H1 (cell line): ENCODE data around the gene GGN. TPM values are rescaled to one million over a fixed set of nuclear protein-coding genes. Genes with fewer than 3 reads are reported as not detected.

ENCODE experiments used
- CTCF ChIA-PET: fragments of 300-600 bp; sonication (Branson Sonifier 250); formaldehyde crosslinking; loops from one replicate; lab custom pipeline; 2021; ENCODE audit not compliant: partially characterized antibody; lab: Charles Lee
- POLR2A ChIA-PET: fragments of 300-600 bp; sonication (Branson Sonifier 250); formaldehyde crosslinking; loops from one replicate; lab custom pipeline; 2021; ENCODE audit warnings: inconsistent platforms; ENCODE audit not compliant: partially characterized antibody; lab: Charles Lee
- DNase-seq, 2 experiments: peaks; one replicate each; pipeline versions ENCODE4 v3.0.0 to v3.0.0-alpha.2; 2010 to 2022; ENCODE audit warnings: low spot score in 2 of 2, low read depth in 1 of 2, mixed read lengths in 1 of 2
- FAIRE-seq: peaks from 2 replicates; lab custom pipeline; 2011; peaks lifted over from hg19 to GRCh38; lab: Jason Lieb, UNC
- H2AFZ ChIP-seq: 2 replicates; pipeline ENCODE4 v1.8.1; 2012; ENCODE audit warnings: low read length, inconsistent platforms
- H2AK5ac ChIP-seq: 2 replicates; pipeline ENCODE4 v1.6.1; 2013; ENCODE audit warnings: low read depth, low read length
- H2BK120ac ChIP-seq: replicated peaks from 2 replicates; pipeline ENCODE3; 2013; ENCODE audit warnings: low read depth, low read length, inconsistent platforms
- H2BK12ac ChIP-seq: 2 replicates; pipeline ENCODE4 v1.6.1; 2013; ENCODE audit warnings: low read depth, low read length
- H2BK15ac ChIP-seq: 2 replicates; pipeline ENCODE4 v1.6.1; 2013; ENCODE audit warnings: low read length
- H2BK20ac ChIP-seq: 2 replicates; pipeline ENCODE4 v1.6.1; 2013; ENCODE audit warnings: low read length
- H2BK5ac ChIP-seq: 2 replicates; pipeline ENCODE4 v1.6.1; 2013; ENCODE audit warnings: low read depth, low read length
- H3K14ac ChIP-seq: 2 replicates; pipeline ENCODE4 v1.6.1; 2013; ENCODE audit warnings: inconsistent platforms; ENCODE audit not compliant: insufficient read length
- H3K18ac ChIP-seq: 2 replicates; pipeline ENCODE4 v1.6.1; 2013; ENCODE audit warnings: low read length; ENCODE audit errors: extremely low read depth
- H3K23ac ChIP-seq: 2 replicates; pipeline ENCODE4 v1.6.1; 2013; ENCODE audit warnings: inconsistent platforms; ENCODE audit not compliant: insufficient read length
- H3K23me2 ChIP-seq: 2 replicates; pipeline ENCODE4 v1.6.1; 2013; ENCODE audit warnings: low read depth, low read length
- H3K27ac ChIP-seq: 2 replicates; pipeline ENCODE4 v1.6.1; 2011; ENCODE audit warnings: low read depth, low read length, inconsistent platforms
- H3K27me3 ChIP-seq, 4 experiments: replicated peaks in 1 of 4; 1 replicate in 1 of 4; 2 replicates in 3 of 4; pipeline versions ENCODE4 v1.6.1 to v1.8.1; 2011 to 2013; ENCODE audit warnings: low read length in 3 of 4, mild to moderate bottlenecking in 3 of 4, inconsistent platforms in 2 of 4, mixed read lengths in 2 of 4, moderate library complexity in 1 of 4; ENCODE audit not compliant: control insufficient read depth in 3 of 4, insufficient read depth in 3 of 4; ENCODE audit errors: extremely low read depth in 1 of 4
- H3K36me3 ChIP-seq, 4 experiments: 2 replicates each; pipeline versions ENCODE4 v1.6.1 to v1.8.1; 2011 to 2013; ENCODE audit warnings: mild to moderate bottlenecking in 4 of 4, low read length in 3 of 4, moderate library complexity in 2 of 4, control low read depth in 1 of 4, inconsistent platforms in 1 of 4; ENCODE audit not compliant: insufficient read depth in 4 of 4, control insufficient read depth in 2 of 4
- H3K4ac ChIP-seq: replicated peaks from 2 replicates; pipeline ENCODE3; 2013; ENCODE audit warnings: low read length, low read depth, mixed read lengths, inconsistent platforms; ENCODE audit not compliant: insufficient read length
- H3K4me1 ChIP-seq, 4 experiments: replicated peaks in 1 of 4; 1 replicate in 1 of 4; 2 replicates in 3 of 4; pipeline versions ENCODE4 v1.6.1 to v1.8.1; 2011 to 2013; ENCODE audit warnings: low read length in 3 of 4, inconsistent platforms in 2 of 4, mixed read lengths in 1 of 4; ENCODE audit not compliant: insufficient read depth in 4 of 4, control insufficient read depth in 3 of 4
- H3K4me2 ChIP-seq, 2 experiments: 2 replicates each; pipeline versions ENCODE4 v1.6.1 to v1.8.1; 2011 to 2013; ENCODE audit warnings: low read depth in 2 of 2, low read length in 2 of 2, control low read depth in 1 of 2, inconsistent platforms in 1 of 2, mild to moderate bottlenecking in 1 of 2; ENCODE audit not compliant: insufficient read depth in 1 of 2
- H3K4me3 ChIP-seq, 4 experiments: fragments of 200-600, 300-600 bp in 1 of 4; sonication (generic), shearing (Covaris generic), sonication (Bioruptor Twin) in 1 of 4; 2 replicates each; pipeline versions ENCODE4 v1.5.1 to v1.8.1; 2011 to 2016; ENCODE audit warnings: low read length in 4 of 4, low read depth in 3 of 4, control low read depth in 2 of 4, inconsistent platforms in 2 of 4, mild to moderate bottlenecking in 2 of 4, mixed read lengths in 1 of 4, moderate library complexity in 1 of 4; ENCODE audit not compliant: insufficient read depth in 2 of 4; ENCODE audit errors: extremely low read depth in 1 of 4
- H3K56ac ChIP-seq: replicated peaks from 2 replicates; pipeline ENCODE3; 2013; ENCODE audit warnings: low read depth, mild to moderate bottlenecking, mixed read lengths, low read length, inconsistent platforms; ENCODE audit not compliant: insufficient read length
- H3K79me1 ChIP-seq: 2 replicates; pipeline ENCODE4 v1.6.1; 2013; ENCODE audit warnings: low read depth, low read length, control low read depth
- H3K79me2 ChIP-seq, 2 experiments: 2 replicates each; pipeline versions ENCODE4 v1.6.1 to v1.8.1; 2012 to 2013; ENCODE audit warnings: low read length in 2 of 2, mild to moderate bottlenecking in 2 of 2, inconsistent platforms in 1 of 2; ENCODE audit not compliant: insufficient read depth in 2 of 2, control insufficient read depth in 1 of 2
- H3K9ac ChIP-seq, 4 experiments: replicated peaks in 1 of 4; 1 replicate in 1 of 4; 2 replicates in 3 of 4; pipeline versions ENCODE4 v1.6.1 to v1.8.1; 2011 to 2013; ENCODE audit warnings: low read depth in 3 of 4, low read length in 3 of 4, control low read depth in 2 of 4, mild to moderate bottlenecking in 2 of 4, moderate library complexity in 2 of 4, inconsistent platforms in 1 of 4; ENCODE audit errors: extremely low read depth in 1 of 4
- H3K9me3 ChIP-seq, 2 experiments: 2 replicates each; pipeline versions ENCODE4 v1.6.1 to v1.8.1; 2012 to 2013; ENCODE audit warnings: mild to moderate bottlenecking in 2 of 2, moderate library complexity in 2 of 2, control low read depth in 1 of 2, inconsistent platforms in 1 of 2, low read depth in 1 of 2, low read length in 1 of 2, mixed read lengths in 1 of 2; ENCODE audit not compliant: insufficient read depth in 2 of 2
- H4K20me1 ChIP-seq, 2 experiments: replicated peaks in 1 of 2; 2 replicates each; pipeline versions ENCODE3 to v1.8.1; 2011 to 2013; ENCODE audit warnings: inconsistent platforms in 2 of 2, low read length in 2 of 2, mild to moderate bottlenecking in 1 of 2; ENCODE audit not compliant: insufficient read depth in 2 of 2, control insufficient read depth in 1 of 2
- H4K5ac ChIP-seq: 2 replicates; pipeline ENCODE4 v1.6.1; 2013; ENCODE audit warnings: low read length, low read depth, mixed read lengths, inconsistent platforms; ENCODE audit not compliant: insufficient read length
- H4K8ac ChIP-seq: 2 replicates; pipeline ENCODE4 v1.8.0; 2013; ENCODE audit warnings: mild to moderate bottlenecking, moderate library complexity, low read length, inconsistent platforms; ENCODE audit not compliant: insufficient read depth; ENCODE audit errors: extremely low read depth
- H4K91ac ChIP-seq: replicated peaks from 2 replicates; pipeline ENCODE3; 2013; ENCODE audit warnings: low read length, mixed read lengths, inconsistent platforms; ENCODE audit not compliant: insufficient read length
- EZH2 ChIP-seq: fragments of 200-600 bp; sonication (generic); IDR thresholded peaks from 2 replicates; pipeline ENCODE4 v1.7.1; 2012; ENCODE audit warnings: low read depth, mild to moderate bottlenecking, moderate library complexity, low read length, inconsistent platforms; ENCODE audit not compliant: severe bottlenecking
- KDM1A ChIP-seq: fragments of 200-600, 300-600 bp; sonication (generic); IDR thresholded peaks from 2 replicates; pipeline ENCODE4 v1.7.1; 2016; ENCODE audit warnings: mild to moderate bottlenecking, low read length, borderline replicate concordance
- NRF1 ChIP-seq: IDR thresholded peaks from 2 replicates; pipeline ENCODE4 v1.6.1; 2011; ENCODE audit warnings: mild to moderate bottlenecking, low read depth, low read length, improper control_type of control experiment
- RAD21 ChIP-seq, 2 experiments: IDR thresholded peaks in 1 of 2; conservative IDR thresholded peaks in 1 of 2; 2 replicates each; pipeline ENCODE4 v1.6.1; 2011; ENCODE audit warnings: low read depth in 2 of 2, low read length in 2 of 2, improper control_type of control experiment in 1 of 2, inconsistent platforms in 1 of 2, mild to moderate bottlenecking in 1 of 2, moderate library complexity in 1 of 2
- SIX5 ChIP-seq: IDR thresholded peaks from 2 replicates; pipeline ENCODE4 v1.6.1; 2011; ENCODE audit warnings: mild to moderate bottlenecking, low read depth, low read length
- TAF7 ChIP-seq: optimal IDR thresholded peaks from 2 replicates; pipeline ENCODE3; 2011; ENCODE audit warnings: low read depth, mild to moderate bottlenecking, inconsistent platforms, low read length, moderate library complexity, borderline replicate concordance
- TCF12 ChIP-seq: IDR thresholded peaks from 2 replicates; pipeline ENCODE4 v1.6.1; 2011; ENCODE audit warnings: low read depth, mild to moderate bottlenecking, low read length
- YY1 ChIP-seq: IDR thresholded peaks from 2 replicates; pipeline ENCODE4 v1.6.1; 2011; ENCODE audit warnings: low read depth, mild to moderate bottlenecking, low read length
- WGBS, 2 experiments: shearing (Covaris generic) in 1 of 2; methylation state at CpG; one replicate each; pipeline versions ENCODE4 v1.1.6 to v1.1.7; 2013 to 2015; ENCODE audit warnings: low lambda C conversion rate in 2 of 2, mixed read lengths in 2 of 2, inconsistent platforms in 1 of 2, low coverage in 1 of 2, missing lambda C conversion rate in 1 of 2; ENCODE audit not compliant: insufficient replicate concordance in 2 of 2, insufficient coverage in 1 of 2, insufficient read length in 1 of 2; ENCODE audit errors: extremely low coverage in 1 of 2, missing lambda C conversion rate in 1 of 2; 5-methylcytosine and 5-hydroxymethylcytosine counted together
- polyA plus RNA-seq, 7 experiments: library from polyadenylated mRNA; depleted of rRNA in 3 of 7; stranded (reverse) in 5 of 7; unstranded in 2 of 7; fragments of >200 nt in 5 of 7; fragments of 200-250 nt in 2 of 7; gene quantifications; 1 replicate in 5 of 7; 2 replicates in 1 of 7; 4 replicates in 1 of 7; pipeline versions ENCODE4 v1.2.1 to v1.2.3, GENCODE V29; 2011 to 2013; ENCODE audit warnings: missing spikeins in 2 of 7, mixed read lengths in 2 of 7
- total RNA-seq: library from RNA; stranded (reverse); fragmentation: NEBNext Ultra II Directional; extraction: Animal tissue kit (Norgen Biotek cat#: 25700); gene quantifications from 2 replicates; pipeline ENCODE4 v1.2.1, GENCODE V29; 2021
- TF ChIP-seq, protein P1 (sequence below): IDR thresholded peaks from 2 replicates; pipeline ENCODE4 v1.6.1; 2012; ENCODE audit warnings: inconsistent platforms

The GGN gene
- total and polyA plus RNA-seq, 2 of the 8 experiments (the other 6 are each of a cell fraction or from before 2014, with no cell fraction given) = 0.47 to 1.2 TPM

DNA sequence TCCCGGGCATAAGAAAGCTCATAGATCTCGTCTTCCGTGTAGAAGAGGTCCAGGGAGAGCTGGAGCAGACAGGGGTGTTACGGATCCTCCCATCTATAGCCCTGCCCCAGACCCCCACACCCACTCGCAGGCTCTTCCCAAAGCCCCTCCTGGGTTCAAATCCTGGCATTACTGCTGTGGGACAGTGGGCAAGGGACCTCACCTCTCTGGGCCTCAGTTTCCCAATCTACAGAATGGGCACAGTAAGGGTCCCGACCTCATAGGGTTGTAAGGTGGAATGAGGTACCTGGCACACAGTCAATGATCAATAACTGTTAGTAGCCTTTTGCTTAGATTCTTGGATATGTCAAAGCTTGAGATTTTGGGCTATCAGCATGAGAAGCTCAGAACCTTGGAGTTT is 25.6 kb upstream of the GGN start:
- DNase-seq (no peak), FAIRE-seq (no peak)
- H3K14ac ChIP-seq = no peak overlapping the region
- no peak overlapping the region for H3K9ac ChIP-seq
- no peak overlapping the region for H3K56ac ChIP-seq
- H3K4me3 ChIP-seq = no peak overlapping the region
- TF ChIP-seq KDM1A = 0 out of 2 replicates have a peak, but pooled peaks have one; percentile 55
- no peak for TF ChIP-seq RAD21 (IDR thresholded peaks at IDR 0.05 in 1 of 2, conservative IDR thresholded peaks at IDR 0.05 in 1 of 2; ENCODE audit: low read depth in 2 of 2, low read length in 2 of 2)
- TF ChIP-seq TAF7 = no peak
- no peak for TF ChIP-seq EZH2
- no peak for TF ChIP-seq SIX5
- TF ChIP-seq, protein P1, sequence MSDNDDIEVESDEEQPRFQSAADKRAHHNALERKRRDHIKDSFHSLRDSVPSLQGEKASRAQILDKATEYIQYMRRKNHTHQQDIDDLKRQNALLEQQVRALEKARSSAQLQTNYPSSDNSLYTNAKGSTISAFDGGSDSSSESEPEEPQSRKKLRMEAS = no peak
- TF ChIP-seq NRF1 = no peak
- TF ChIP-seq YY1 = no peak
- TF ChIP-seq TCF12 = no peak
- no peak overlapping the region for H2BK120ac ChIP-seq
- no peaks in the 10 kb centered on the region for H3K9me3 ChIP-seq
- H3K23ac ChIP-seq = no peak overlapping the region
- no peak overlapping the region for H2BK20ac ChIP-seq
- H3K4me2 ChIP-seq = no peak overlapping the region
- POLR2A ChIA-PET = interaction anchor here (1.0 to 1.8 kb wide), 4 partner anchors 11 to 191 kb away, joined by 3 to 4 read pairs (median 3); no protein-coding TSS in a partner anchor
- no peak overlapping the region for H2BK5ac ChIP-seq
- H2AFZ ChIP-seq = no peak overlapping the region
- no peaks in the 10 kb centered on the region for H3K79me2 ChIP-seq
- H3K27me3 ChIP-seq = peaks cover 0 to 4% (median 1%) of the 10 kb centered on the region in 4 experiments; a peak in 3 of 7 replicates
- no peaks in the 10 kb centered on the region; the same call in 1 of the 2 replicates for H3K79me1 ChIP-seq
- H4K20me1 ChIP-seq = no peaks in the 10 kb centered on the region
- H2BK12ac ChIP-seq = no peak overlapping the region
- H2AK5ac ChIP-seq = no peak overlapping the region
- no peak overlapping the region for H4K8ac ChIP-seq
- H3K4me1 ChIP-seq = peaks cover 0 to 10% (median 8%) of the 10 kb centered on the region in 4 experiments; a peak in 5 of 7 replicates
- H4K91ac ChIP-seq = no peak overlapping the region
- 91% methylated on average over 5 of the region's 6 CpGs; no CpG with 5 or more reads in 1 of the 2 experiments for WGBS, 2 experiments
- H4K5ac ChIP-seq = no peak overlapping the region
- no peak overlapping the region for H3K27ac ChIP-seq
- no peak overlapping the region for H2BK15ac ChIP-seq
- H3K18ac ChIP-seq = no peak overlapping the region
- no peak overlapping the region for H3K4ac ChIP-seq
- H3K36me3 ChIP-seq = no peaks in the 10 kb centered on the region
- CTCF ChIA-PET = interaction anchor here (0.6 to 5.7 kb wide), 6 partner anchors 9 to 27 kb away, joined by 3 to 32 read pairs (median 4); partner anchors contain the start of genes FAM98C and RASGRP4
- H3K23me2 ChIP-seq = peaks cover 6% of the 10 kb centered on the region
